ENCODE data around the gene CCDC51. TPM values are rescaled to one million over a fixed set of nuclear protein-coding genes. Genes with fewer than 3 reads are reported as not detected.

Gene CCDC51
- total and polyA plus RNA-seq, 2 of the 13 experiments (the other 11 are each of a cell fraction or from before 2014, with no cell fraction given) = 18.1 to 29.4 TPM

GRCh38 chr3:48465531-48466378 lies 25.8 kb upstream of the CCDC51 start (continued):
- peak; percentile 73; the same call in 1 of the 2 replicates for TF ChIP-seq ZNF501 (CRISPR knock-in tag; IDR thresholded peaks at IDR 0.05)
- no peak for TF ChIP-seq WIZ (CRISPR knock-in tag; IDR thresholded peaks at IDR 0.05)
- TF ChIP-seq PCBP1 (IDR thresholded peaks at IDR 0.05; ENCODE audit: borderline replicate concordance, low read depth, low read length) = no peak
- no peak for TF ChIP-seq CBX5 (CRISPR knock-in tag; IDR thresholded peaks at IDR 0.05; ENCODE audit: borderline replicate concordance)
- TF ChIP-seq SMARCE1 (IDR thresholded peaks at IDR 0.05; ENCODE audit: borderline replicate concordance) = no peak
- TF ChIP-seq MAFK (conservative IDR thresholded peaks at IDR 0.05 in 1 of 2, IDR thresholded peaks at IDR 0.05 in 1 of 2; ENCODE audit: low read length in 2 of 2) = peak; percentile 52 to 78
- TF ChIP-seq TAF15 (IDR thresholded peaks at IDR 0.05; ENCODE audit: low read depth, low read length, poor library complexity, severe bottlenecking) = no peak
- TF ChIP-seq ARNT (IDR thresholded peaks at IDR 0.05) = no peak
- peak; percentile 75; the same call in 1 of the 2 replicates for TF ChIP-seq REPIN1 (CRISPR knock-in tag; IDR thresholded peaks at IDR 0.05; ENCODE audit: borderline replicate concordance, low read depth)
- no peak for TF ChIP-seq EZH2 (conservative IDR thresholded peaks at IDR 0.05; ENCODE audit: low read depth, low read length)
- TF ChIP-seq, protein P1, sequence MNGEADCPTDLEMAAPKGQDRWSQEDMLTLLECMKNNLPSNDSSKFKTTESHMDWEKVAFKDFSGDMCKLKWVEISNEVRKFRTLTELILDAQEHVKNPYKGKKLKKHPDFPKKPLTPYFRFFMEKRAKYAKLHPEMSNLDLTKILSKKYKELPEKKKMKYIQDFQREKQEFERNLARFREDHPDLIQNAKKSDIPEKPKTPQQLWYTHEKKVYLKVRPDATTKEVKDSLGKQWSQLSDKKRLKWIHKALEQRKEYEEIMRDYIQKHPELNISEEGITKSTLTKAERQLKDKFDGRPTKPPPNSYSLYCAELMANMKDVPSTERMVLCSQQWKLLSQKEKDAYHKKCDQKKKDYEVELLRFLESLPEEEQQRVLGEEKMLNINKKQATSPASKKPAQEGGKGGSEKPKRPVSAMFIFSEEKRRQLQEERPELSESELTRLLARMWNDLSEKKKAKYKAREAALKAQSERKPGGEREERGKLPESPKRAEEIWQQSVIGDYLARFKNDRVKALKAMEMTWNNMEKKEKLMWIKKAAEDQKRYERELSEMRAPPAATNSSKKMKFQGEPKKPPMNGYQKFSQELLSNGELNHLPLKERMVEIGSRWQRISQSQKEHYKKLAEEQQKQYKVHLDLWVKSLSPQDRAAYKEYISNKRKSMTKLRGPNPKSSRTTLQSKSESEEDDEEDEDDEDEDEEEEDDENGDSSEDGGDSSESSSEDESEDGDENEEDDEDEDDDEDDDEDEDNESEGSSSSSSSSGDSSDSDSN (CRISPR knock-in tag; IDR thresholded peaks at IDR 0.05) = 0 out of 2 replicates have a peak, but pooled peaks have one; percentile 40
- TF ChIP-seq ELF3 (CRISPR knock-in tag; IDR thresholded peaks at IDR 0.05) = peak; percentile 91
- TF ChIP-seq NFATC3 (CRISPR knock-in tag; IDR thresholded peaks at IDR 0.05) = 0 out of 2 replicates have a peak, but pooled peaks have one; percentile 68
- TF ChIP-seq ZNF251 (CRISPR knock-in tag; IDR thresholded peaks at IDR 0.05) = no peak
- TF ChIP-seq, protein P2, sequence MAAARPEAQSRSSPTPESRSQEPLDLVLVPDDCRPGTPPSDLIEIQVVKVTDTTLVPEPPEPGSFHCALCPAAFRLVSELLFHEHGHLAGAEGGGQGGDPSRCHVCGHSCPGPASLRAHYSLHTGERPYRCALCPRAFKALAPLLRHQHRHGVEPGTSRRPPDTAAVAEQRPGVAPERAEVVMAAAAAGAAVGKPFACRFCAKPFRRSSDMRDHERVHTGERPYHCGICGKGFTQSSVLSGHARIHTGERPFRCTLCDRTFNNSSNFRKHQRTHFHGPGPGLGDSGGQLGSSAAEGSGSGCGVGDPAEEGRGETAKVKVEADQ (CRISPR knock-in tag; IDR thresholded peaks at IDR 0.05; ENCODE audit: borderline replicate concordance) = peak; percentile 71; the same call in 1 of the 2 replicates
- no peak for TF ChIP-seq YY1 (IDR thresholded peaks at IDR 0.05; ENCODE audit: insufficient read depth, insufficient replicate concordance, low read depth, low read length)
- TF ChIP-seq PTBP1 (IDR thresholded peaks at IDR 0.05; ENCODE audit: low read depth, low read length, poor library complexity, severe bottlenecking) = no peak
- TF ChIP-seq HDAC2 (CRISPR knock-in tag; IDR thresholded peaks at IDR 0.05) = peak; percentile 76; the same call in 1 of the 2 replicates
- TF ChIP-seq, protein P3, sequence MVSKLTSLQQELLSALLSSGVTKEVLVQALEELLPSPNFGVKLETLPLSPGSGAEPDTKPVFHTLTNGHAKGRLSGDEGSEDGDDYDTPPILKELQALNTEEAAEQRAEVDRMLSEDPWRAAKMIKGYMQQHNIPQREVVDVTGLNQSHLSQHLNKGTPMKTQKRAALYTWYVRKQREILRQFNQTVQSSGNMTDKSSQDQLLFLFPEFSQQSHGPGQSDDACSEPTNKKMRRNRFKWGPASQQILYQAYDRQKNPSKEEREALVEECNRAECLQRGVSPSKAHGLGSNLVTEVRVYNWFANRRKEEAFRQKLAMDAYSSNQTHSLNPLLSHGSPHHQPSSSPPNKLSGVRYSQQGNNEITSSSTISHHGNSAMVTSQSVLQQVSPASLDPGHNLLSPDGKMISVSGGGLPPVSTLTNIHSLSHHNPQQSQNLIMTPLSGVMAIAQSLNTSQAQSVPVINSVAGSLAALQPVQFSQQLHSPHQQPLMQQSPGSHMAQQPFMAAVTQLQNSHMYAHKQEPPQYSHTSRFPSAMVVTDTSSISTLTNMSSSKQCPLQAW (CRISPR knock-in tag; IDR thresholded peaks at IDR 0.05) = peak; percentile 72; the same call in 1 of the 2 replicates
- no peak for TF ChIP-seq SYNCRIP (IDR thresholded peaks at IDR 0.05; ENCODE audit: insufficient read depth, low read depth, low read length)
- TF ChIP-seq ASH2L (IDR thresholded peaks at IDR 0.05; ENCODE audit: insufficient read length, low read depth, low read length) = peak; percentile 30
- TF ChIP-seq CENPX (CRISPR knock-in tag; IDR thresholded peaks at IDR 0.05) = no peak
- 0 out of 2 replicates have a peak, but pooled peaks have one; percentile 12 for TF ChIP-seq NCOA2 (CRISPR knock-in tag; IDR thresholded peaks at IDR 0.05)
- no peak for TF ChIP-seq ADNP (CRISPR knock-in tag; IDR thresholded peaks at IDR 0.05)
- TF ChIP-seq TCF7 (IDR thresholded peaks at IDR 0.05; ENCODE audit: low read depth) = no peak
- TF ChIP-seq ZFX (CRISPR knock-in tag; IDR thresholded peaks at IDR 0.05; ENCODE audit: low read depth) = peak; percentile 77

Measured in HepG2 (cell line).